Activated T-helper 2 cell treated with anti-CD3 and anti-CD28 coated beads, Interferon-gamma antibody, Interleukin-2, Interleukin-4, amounts not matched to agents 10 μg/mL and 5 μg/mL and 100 μg/mL, durations not matched to agents 14 hours and 24 hours and 36 hours (primary cell): ENCODE data around the gene VPS37C. TPM values are rescaled to one million over a fixed set of nuclear protein-coding genes. Genes with fewer than 3 reads are reported as not detected.

Source experiments
- DNase-seq: peaks from one replicate; pipeline ENCODE4 v3.0.0; 2021; ENCODE audit warnings: low spot score
- H3K27ac Mint-ChIP-seq: one replicate; pipeline ENCODE4 v1.8.0; 2021; ENCODE audit warnings: mixed read lengths
- H3K27me3 Mint-ChIP-seq: one replicate; pipeline ENCODE4 v1.8.0; 2021; ENCODE audit warnings: low read depth, mixed read lengths
- H3K36me3 Mint-ChIP-seq: one replicate; pipeline ENCODE4 v1.8.0; 2021; ENCODE audit warnings: low read depth, mixed read lengths
- H3K4me1 Mint-ChIP-seq: one replicate; pipeline ENCODE4 v1.8.0; 2021; ENCODE audit warnings: low read depth, mixed read lengths
- H3K4me3 Mint-ChIP-seq: one replicate; pipeline ENCODE4 v1.8.0; 2021; ENCODE audit warnings: low read depth, mild to moderate bottlenecking, moderate library complexity, mixed read lengths
- H3K9me3 Mint-ChIP-seq: one replicate; pipeline ENCODE4 v1.8.0; 2021; ENCODE audit warnings: mixed read lengths
- intact Hi-C: fragments of 100-400 bp; cut with micrococcal nuclease; formaldehyde crosslinking; loops from one replicate; pipeline ENCODE4 v1.15.1; 2023
- total RNA-seq: library from RNA; stranded (reverse); gene quantifications from 2 replicates; pipeline ENCODE4 v1.2.3, GENCODE V29; 2022

VPS37C gene
- total RNA-seq, 1 donor from 2014 or later, result 12.5 TPM

DNA sequence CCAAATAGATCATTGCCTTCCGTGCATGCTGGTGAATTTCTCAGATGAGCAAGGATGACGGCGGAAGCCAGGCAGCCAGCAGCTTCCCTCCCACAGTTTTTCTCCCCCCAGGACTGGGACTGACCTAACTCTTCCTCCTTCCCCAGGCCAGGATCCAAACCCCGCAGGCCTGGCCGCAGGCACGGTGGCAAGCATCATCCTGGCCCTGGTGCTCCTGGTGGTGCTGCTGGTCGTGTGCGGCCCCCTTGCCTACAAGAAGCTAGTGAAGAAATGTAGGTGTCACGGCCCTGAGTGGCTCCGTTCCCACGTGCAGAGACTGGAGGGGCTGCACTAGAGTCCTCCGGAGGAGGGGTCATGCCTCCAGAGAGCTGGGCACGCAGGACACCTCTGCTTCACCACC, 38.5 kb downstream of the VPS37C start:
- Mint-ChIP-seq H3K4me1 (peaks cover 42% of the 10 kb centered on the region), H3K27me3 (no peaks in the 10 kb centered on the region), H3K36me3 (peaks cover 99% of the 10 kb centered on the region), H3K9me3 (no peaks in the 10 kb centered on the region), H3K4me3 (no peak overlapping the region), H3K27ac (peak overlapping the region; percentile 28)
- DNase-seq, result no peak
- intact Hi-C loops, result no loop called here

DNA sequence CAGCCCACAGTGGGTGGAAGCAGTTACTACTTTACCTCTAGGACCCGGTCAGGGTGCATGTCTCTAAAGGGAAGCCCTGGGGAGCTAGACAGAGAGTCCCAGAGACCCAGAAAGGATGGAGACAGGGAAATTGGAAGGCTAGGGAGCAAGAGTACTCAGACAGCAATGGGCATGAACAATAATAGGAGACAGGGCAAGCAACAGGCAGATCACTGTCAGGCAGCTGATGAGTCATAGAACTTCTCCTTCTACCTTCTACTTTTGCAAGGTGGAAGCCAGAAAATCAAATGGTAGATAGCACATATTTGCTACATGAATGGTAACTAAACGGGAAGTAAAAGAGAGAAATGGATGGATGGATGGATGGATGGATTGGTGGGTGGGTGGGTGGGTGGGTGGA, 39.3 kb downstream of the VPS37C start:
- Mint-ChIP-seq H3K27me3 (no peaks in the 10 kb centered on the region), H3K4me1 (peaks cover 41% of the 10 kb centered on the region), H3K27ac (peak overlapping the region; percentile 83), H3K4me3 (no peak overlapping the region), H3K36me3 (peaks cover 96% of the 10 kb centered on the region), H3K9me3 (no peaks in the 10 kb centered on the region)
- intact Hi-C loops, result no loop called here
- no peak for DNase-seq

GRCh38 chr11:61121192-61121831, 39.9 kb downstream of the VPS37C start:
- no peaks in the 10 kb centered on the region for H3K27me3 Mint-ChIP-seq
- peaks cover 5% of the 10 kb centered on the region for H3K9me3 Mint-ChIP-seq
- no peak for DNase-seq
- H3K4me3 Mint-ChIP-seq, result no peak overlapping the region
- intact Hi-C loops, result no loop called here
- peaks cover 45% of the 10 kb centered on the region for H3K4me1 Mint-ChIP-seq
- peaks cover 96% of the 10 kb centered on the region for H3K36me3 Mint-ChIP-seq
- peak overlapping the region; percentile 71 for H3K27ac Mint-ChIP-seq

GRCh38 chr11:61120706-61121191, 40.5 kb downstream of the VPS37C start:
- no peaks in the 10 kb centered on the region for H3K27me3 Mint-ChIP-seq
- no peak overlapping the region for H3K4me3 Mint-ChIP-seq
- H3K36me3 Mint-ChIP-seq, result peaks cover 96% of the 10 kb centered on the region
- H3K27ac Mint-ChIP-seq, result peak overlapping the region; percentile 86
- H3K4me1 Mint-ChIP-seq, result peaks cover 49% of the 10 kb centered on the region
- H3K9me3 Mint-ChIP-seq, result peaks cover 5% of the 10 kb centered on the region
- intact Hi-C loops, result no loop called here
- DNase-seq, result no peak

- Mint-ChIP-seq H3K4me3 (peak overlapping the region; percentile 63), H3K36me3 (peaks cover 96% of the 10 kb centered on the region), H3K27me3 (no peaks in the 10 kb centered on the region), H3K4me1 (peaks cover 53% of the 10 kb centered on the region), H3K27ac (peak overlapping the region; percentile 86), H3K9me3 (peaks cover 5% of the 10 kb centered on the region)
- intact Hi-C loops, result no loop called here
- DNase-seq, result no peak
Measured at GRCh38 chr11:61120099-61120705, 41.0 kb downstream of the VPS37C start.

DNA sequence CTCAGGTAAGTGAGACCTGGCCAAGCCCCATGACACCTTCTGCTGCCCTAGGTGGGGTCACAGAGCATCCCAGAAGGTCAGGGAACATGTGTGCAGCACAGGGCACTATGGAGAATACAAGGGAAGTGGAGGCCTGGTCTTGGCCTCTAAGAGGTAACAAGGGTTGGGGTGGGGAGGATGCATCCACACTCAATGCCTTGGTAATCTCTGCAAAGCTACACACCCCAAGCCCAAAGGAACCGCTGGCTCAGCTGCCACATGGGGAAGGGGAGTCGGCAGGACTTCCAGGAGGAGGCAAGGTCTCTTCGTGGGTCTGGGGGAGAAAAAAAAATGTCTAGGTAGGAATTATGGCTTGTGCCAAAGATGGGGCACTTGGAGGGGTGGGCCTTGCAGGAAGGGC, 41.7 kb downstream of the VPS37C start:
- intact Hi-C loops, result no loop called here
- H3K4me3 Mint-ChIP-seq, result peak overlapping the region; percentile 63
- DNase-seq, result no peak

DNA sequence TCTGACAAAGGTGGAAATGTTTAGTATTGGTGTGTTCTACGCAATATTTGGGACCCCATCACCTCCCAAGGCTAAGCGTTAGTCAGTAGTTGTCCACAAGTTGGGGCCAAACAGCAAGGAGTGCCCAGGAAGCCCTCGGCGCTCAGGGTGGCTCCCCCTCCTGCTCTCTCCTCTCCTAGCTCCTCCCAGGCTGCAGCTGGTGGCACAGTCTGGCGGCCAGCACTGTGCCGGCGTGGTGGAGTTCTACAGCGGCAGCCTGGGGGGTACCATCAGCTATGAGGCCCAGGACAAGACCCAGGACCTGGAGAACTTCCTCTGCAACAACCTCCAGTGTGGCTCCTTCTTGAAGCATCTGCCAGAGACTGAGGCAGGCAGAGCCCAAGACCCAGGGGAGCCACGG, 42.2 kb downstream of the VPS37C start:
- Mint-ChIP-seq H3K4me1 (peaks cover 60% of the 10 kb centered on the region), H3K27ac (peak overlapping the region; percentile 86)

More for the DNA sequence above, 41.7 kb downstream of the VPS37C start:
- peaks cover 59% of the 10 kb centered on the region for H3K4me1 Mint-ChIP-seq
- no peaks in the 10 kb centered on the region for H3K27me3 Mint-ChIP-seq
- H3K9me3 Mint-ChIP-seq, result peaks cover 5% of the 10 kb centered on the region
- H3K36me3 Mint-ChIP-seq, result peaks cover 96% of the 10 kb centered on the region
- peak overlapping the region; percentile 86 for H3K27ac Mint-ChIP-seq

DNA sequence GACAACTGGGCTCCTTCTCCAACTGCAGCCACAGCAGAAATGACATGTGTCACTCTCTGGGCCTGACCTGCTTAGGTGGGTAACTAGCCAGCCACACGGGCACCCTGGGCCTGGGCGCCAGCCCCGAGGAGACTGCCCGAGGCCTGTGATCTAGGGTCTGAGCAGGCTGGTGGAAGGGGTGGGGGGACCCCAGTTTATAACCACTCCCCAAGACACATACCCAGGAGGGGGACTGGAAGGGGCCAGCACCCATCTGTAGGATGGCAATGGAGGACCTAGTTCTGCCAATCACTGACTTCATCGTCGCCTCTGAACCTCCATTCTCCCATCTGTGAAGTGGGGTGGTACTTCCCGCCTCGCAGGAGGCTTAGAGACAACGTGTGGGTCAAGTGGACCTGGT, 42.8 kb downstream of the VPS37C start:
- Mint-ChIP-seq H3K9me3 (peaks cover 5% of the 10 kb centered on the region), H3K36me3 (peaks cover 94% of the 10 kb centered on the region), H3K4me3 (no peak overlapping the region), H3K4me1 (peaks cover 62% of the 10 kb centered on the region), H3K27me3 (no peaks in the 10 kb centered on the region), H3K27ac (peak overlapping the region; percentile 86)
- intact Hi-C loops, result no loop called here
- DNase-seq, result no peak

More for the DNA sequence above, 42.2 kb downstream of the VPS37C start:
- Mint-ChIP-seq H3K4me3 (peak overlapping the region; percentile 63), H3K9me3 (peaks cover 5% of the 10 kb centered on the region), H3K27me3 (no peaks in the 10 kb centered on the region), H3K36me3 (peaks cover 94% of the 10 kb centered on the region)
- intact Hi-C loops, result no loop called here
- DNase-seq, result no peak

- Mint-ChIP-seq H3K4me3 (no peak overlapping the region), H3K27ac (peak overlapping the region; percentile 40), H3K4me1 (peaks cover 66% of the 10 kb centered on the region), H3K36me3 (peaks cover 94% of the 10 kb centered on the region), H3K27me3 (no peaks in the 10 kb centered on the region), H3K9me3 (peaks cover 5% of the 10 kb centered on the region)
- intact Hi-C loops, result no loop called here
- no peak for DNase-seq
Measured at GRCh38 chr11:61118004-61118403, 43.2 kb downstream of the VPS37C start.

- H3K36me3 Mint-ChIP-seq, result peaks cover 94% of the 10 kb centered on the region
- no peaks in the 10 kb centered on the region for H3K27me3 Mint-ChIP-seq
- H3K4me3 Mint-ChIP-seq, result no peak overlapping the region
- no peak for DNase-seq
- peaks cover 5% of the 10 kb centered on the region for H3K9me3 Mint-ChIP-seq
- peaks cover 74% of the 10 kb centered on the region for H3K4me1 Mint-ChIP-seq
- intact Hi-C loops, result loop anchor here (2.0 kb wide), 1 partner anchor 14 kb away; the partner anchor contains the start of gene CD5
- peak overlapping the region; percentile 95 for H3K27ac Mint-ChIP-seq
Measured at GRCh38 chr11:61117168-61117520, 44.1 kb downstream of the VPS37C start.

GRCh38 chr11:61116426-61117167, 44.6 kb downstream of the VPS37C start:
- intact Hi-C loops, result loop anchor here (2.0 kb wide), 1 partner anchor 14 kb away; the partner anchor contains the start of gene CD5
- Mint-ChIP-seq H3K36me3 (peaks cover 94% of the 10 kb centered on the region), H3K4me3 (peak overlapping the region; percentile 19), H3K9me3 (peaks cover 5% of the 10 kb centered on the region), H3K4me1 (peaks cover 76% of the 10 kb centered on the region), H3K27me3 (no peaks in the 10 kb centered on the region), H3K27ac (peak overlapping the region; percentile 95)
- no peak for DNase-seq

GRCh38 chr11:61115498-61116224, 45.6 kb downstream of the VPS37C start:
- no peak overlapping the region for H3K4me3 Mint-ChIP-seq
- DNase-seq, result no peak
- no peaks in the 10 kb centered on the region for H3K27me3 Mint-ChIP-seq
- intact Hi-C loops, result loop anchor here (2.0 kb wide), 2 partner anchors 13 kb away; partner anchors contain the start of gene CD5
- H3K27ac Mint-ChIP-seq, result peak overlapping the region; percentile 95
- H3K4me1 Mint-ChIP-seq, result peaks cover 83% of the 10 kb centered on the region
- peaks cover 5% of the 10 kb centered on the region for H3K9me3 Mint-ChIP-seq
- peaks cover 93% of the 10 kb centered on the region for H3K36me3 Mint-ChIP-seq
